GM18873 (cell line): Measurements from ENCODE around the gene ACCS.

Source experiments
- ATAC-seq: cut with Tn5 transposase; IDR thresholded peaks from one replicate; pipeline ENCODE4 v1.9.1; 2021; ENCODE audit warnings: mild to moderate bottlenecking, moderate library complexity, moderate number of reproducible peaks; ENCODE audit not compliant: unreplicated experiment, low FRiP score

Gene ACCS

GRCh38 chr11:44065841-44066731, at the start of gene ACCS:
Gene ACCS (plus strand): TSS chr11:44066270. CDS start chr11:44067628, 1,358 bp downstream.
- peak; percentile 90 for ATAC-seq

DNA sequence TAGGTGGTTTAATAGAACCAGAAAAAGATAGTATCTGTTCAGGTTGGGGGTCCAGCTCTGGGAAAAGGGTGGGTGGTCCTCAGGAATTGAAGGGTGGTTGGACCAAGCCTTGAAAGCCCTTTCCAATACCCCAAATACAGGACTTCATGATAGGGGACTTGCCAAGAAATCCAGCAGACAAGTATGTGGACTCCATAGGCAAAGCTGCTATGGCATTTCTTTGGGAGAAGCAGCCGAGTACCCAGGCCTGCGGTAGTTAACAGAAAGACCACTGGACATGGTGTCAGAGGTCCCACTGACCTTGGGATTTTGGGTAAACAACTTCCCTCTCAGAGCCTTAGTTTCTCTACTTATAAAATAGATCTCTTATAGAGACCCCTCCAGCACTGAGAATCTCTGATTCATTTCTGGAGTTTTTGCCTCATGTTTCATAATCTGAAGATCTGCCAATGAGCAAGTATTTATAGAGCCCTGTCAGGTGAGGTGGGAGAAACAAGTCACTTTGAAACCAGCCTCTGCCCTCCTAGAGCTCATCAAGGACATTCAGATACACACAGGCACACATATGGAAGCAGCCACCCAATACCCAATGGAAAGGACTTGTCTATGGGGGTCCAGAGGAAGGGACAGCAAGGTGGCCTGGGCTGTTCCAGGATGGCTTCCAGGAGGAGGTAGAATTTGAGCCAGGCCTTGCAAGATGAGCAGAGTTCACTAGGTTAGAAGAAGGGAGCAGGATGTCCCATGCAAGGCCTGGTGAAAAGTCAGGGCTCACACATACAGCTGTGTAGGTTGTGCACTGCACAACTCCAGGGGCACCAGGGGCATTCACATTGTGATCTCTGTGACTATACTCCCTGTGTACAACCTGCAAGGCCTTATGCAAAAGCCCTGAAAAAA, 49.3 kb upstream of the ACCS start:
- ATAC-seq, result no peak

GRCh38 chr11:44017443-44018126, 48.5 kb upstream of the ACCS start:
- ATAC-seq, result no peak

GRCh38 chr11:44018127-44018521, 47.9 kb upstream of the ACCS start:
- ATAC-seq, result no peak

DNA sequence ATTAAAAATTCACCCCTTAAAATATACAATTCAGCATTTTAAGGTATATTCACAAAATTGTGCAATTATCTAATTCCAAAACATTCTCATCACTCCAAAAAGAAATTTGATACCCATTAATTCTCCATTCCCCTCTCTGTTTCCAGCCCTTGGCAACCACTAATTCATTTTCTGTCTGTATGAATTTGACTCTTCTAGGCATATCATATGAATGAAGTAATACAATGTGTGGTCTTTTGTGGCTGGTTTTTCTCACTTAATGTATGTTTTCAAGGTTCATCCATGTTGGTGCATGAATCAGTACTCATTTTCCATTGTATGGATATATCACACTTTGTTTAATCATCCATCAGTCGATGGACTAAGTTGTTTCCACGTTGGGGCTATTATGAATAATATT, 47.2 kb upstream of the ACCS start:
- ATAC-seq, result no peak

- no peak for ATAC-seq
These were observed 41.1 kb upstream of the ACCS start for GRCh38 chr11:44024977-44025376.

DNA sequence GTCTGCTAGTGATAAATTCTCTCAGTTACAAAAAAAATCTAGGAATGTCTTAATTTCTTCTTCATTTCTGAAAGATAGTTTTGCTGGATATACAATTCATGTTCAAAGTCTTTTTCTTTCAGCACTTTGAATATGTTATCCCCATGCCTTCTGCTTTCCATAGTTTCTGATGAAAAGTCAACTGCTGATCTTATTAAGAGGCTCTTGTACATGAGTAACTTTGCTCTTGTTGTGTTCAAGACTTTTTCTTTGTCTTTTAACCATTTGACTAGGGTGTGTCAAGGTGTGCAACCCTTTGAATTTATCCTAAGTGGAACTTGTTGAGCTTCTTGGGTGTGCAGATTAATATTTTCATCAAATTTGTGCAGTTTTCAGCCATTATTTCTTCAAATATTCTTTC, 40.3 kb upstream of the ACCS start:
- no peak for ATAC-seq

DNA sequence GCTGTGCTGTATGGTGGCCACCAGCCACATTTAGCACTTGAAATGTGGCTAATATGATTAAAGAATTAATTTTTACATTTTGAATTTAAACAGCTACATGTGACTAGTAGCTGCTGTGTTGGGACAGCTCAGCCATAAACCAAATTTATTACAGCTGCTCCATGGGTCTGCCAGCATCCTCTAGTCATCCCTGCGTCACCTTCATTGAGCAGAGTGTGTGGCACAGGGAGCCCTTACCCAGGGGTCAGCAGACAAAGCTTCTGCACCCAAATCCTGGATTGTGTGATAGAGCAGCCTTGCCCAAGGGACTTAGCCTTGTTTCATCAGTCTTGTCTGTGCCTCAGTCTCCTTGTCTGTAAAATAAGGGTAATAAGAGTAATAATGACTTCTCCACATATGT, 37.7 kb upstream of the ACCS start:
- no peak for ATAC-seq

DNA sequence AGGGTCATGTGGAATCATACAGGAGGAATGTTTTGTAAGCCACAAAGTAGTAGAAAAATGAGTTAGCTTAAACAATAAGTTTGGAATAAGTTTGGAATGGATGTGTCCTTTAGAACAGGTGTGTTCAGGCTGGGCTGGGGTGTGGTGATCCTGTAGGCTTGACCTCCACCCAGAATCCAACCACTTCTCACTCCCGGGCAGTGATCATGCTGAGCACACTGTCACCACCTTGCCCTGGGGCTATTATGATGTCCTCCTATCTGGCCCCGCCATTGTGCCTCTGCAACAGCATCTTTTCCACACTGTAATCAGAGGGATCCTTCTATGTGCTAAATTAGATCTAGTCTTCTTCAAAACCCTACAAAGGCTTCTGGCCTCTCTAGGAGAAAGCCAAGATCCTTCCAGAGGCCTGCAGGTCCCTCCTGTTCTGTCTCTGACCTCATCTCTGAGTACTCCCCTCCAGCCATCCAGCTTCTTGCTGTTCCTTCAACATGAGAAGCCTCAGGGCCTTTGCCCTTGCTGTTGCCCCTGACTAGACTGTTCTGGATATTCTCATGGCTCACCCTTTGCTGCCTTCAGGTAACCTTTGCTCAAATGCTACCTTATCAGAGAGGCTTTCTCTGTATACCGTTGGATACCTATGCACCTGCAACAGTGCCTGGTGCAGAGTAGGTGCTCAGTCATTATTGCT, 37.1 kb upstream of the ACCS start:
- ATAC-seq, result no peak

GRCh38 chr11:44029507-44029845, 36.6 kb upstream of the ACCS start:
- no peak for ATAC-seq

- no peak for ATAC-seq
These were observed 35.8 kb upstream of the ACCS start for GRCh38 chr11:44029977-44030911.

- no peak for ATAC-seq
These were observed 35.1 kb upstream of the ACCS start for GRCh38 chr11:44030996-44031395.

DNA sequence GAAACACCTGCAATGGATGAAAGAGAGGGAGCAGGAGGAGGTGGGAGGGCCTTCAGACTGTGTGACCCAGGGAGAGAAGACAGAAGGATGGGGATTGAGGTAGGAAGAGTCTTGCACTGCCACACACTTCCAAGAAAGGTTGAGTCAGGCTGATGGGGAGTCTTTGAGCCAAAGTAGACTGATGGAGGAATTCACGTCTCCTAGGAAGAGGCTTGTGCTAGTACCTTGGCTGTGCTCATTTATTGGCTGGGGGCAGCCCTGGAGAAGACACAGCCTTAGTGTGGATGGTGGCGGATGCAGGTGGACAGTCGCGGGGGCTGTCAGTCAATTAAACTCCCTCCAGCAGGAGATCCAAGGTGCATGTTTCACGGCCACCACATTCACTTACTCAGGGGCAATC, 34.5 kb upstream of the ACCS start:
- ATAC-seq, result no peak

GRCh38 chr11:44032299-44033085, 33.6 kb upstream of the ACCS start:
- ATAC-seq, result no peak

DNA sequence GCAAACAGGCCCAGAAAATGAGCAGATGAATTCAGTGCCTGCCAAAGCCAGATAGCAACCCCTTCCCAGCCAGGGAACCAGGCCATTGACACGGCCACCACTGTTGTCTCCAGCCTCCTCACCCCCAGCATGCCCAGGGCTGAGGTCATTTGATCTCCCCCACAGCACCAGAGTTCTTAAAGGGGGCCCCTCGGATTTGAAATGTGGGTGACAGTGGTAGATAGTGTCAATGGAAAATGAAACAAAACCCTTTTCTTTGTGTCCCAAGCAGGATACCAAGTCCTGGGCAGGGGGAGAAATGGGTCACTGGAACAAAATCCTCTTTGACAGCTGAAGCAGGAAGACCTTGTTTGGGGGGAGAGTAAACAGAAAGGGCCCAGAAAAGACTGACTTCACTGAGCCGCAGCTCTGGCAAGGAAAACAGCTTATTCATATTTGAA, 32.6 kb upstream of the ACCS start:
- no peak for ATAC-seq

GRCh38 chr11:44033856-44034255, 32.2 kb upstream of the ACCS start:
- ATAC-seq, result no peak

DNA sequence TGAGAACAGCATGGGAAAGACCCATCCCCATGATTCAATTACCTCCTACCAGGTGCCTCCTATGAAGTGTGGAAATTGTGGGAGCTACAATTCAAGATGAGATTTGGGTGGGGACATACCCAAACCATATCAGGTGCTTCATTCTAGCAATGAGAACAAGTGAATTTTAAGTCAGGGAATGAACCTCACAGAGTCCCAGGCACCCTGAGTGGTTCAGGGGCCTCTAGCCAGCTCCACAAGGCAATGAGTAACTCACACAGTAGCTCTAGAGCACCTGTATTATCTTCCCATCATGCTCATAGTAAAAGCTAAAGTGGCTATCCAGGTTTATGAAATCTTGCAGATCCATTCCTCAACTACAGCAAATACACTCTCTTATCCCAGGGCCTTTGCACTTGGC, 31.4 kb upstream of the ACCS start:
- ATAC-seq, result no peak

- ATAC-seq, result no peak
These were observed 29.0 kb upstream of the ACCS start for GRCh38 chr11:44036811-44037657.
